H9 (cell line): ENCODE data around the gene TAOK1. TPM values are rescaled to one million over a fixed set of nuclear protein-coding genes. Genes with fewer than 3 reads are reported as not detected.

ENCODE experiments used
- DNase-seq: peaks from one replicate; pipeline ENCODE4 v3.0.0-alpha.2; 2017
- H2AFZ ChIP-seq: one replicate; pipeline ENCODE4 v1.6.1; 2013; ENCODE audit warnings: mild to moderate bottlenecking, low read length, control low read depth, moderate library complexity
- H2AK5ac ChIP-seq: 2 replicates; pipeline ENCODE4 v1.6.1; 2013; ENCODE audit warnings: low read length, control low read depth, mixed read lengths; ENCODE audit not compliant: insufficient read length
- H2BK120ac ChIP-seq: one replicate; pipeline ENCODE4 v1.6.1; 2013; ENCODE audit warnings: low read depth, mild to moderate bottlenecking, low read length, control low read depth, inconsistent platforms; ENCODE audit not compliant: poor library complexity, severe bottlenecking
- H2BK12ac ChIP-seq: 2 replicates; pipeline ENCODE4 v1.6.1; 2013; ENCODE audit warnings: low read length, control low read depth, mixed read lengths, low read depth; ENCODE audit not compliant: insufficient read length
- H2BK15ac ChIP-seq: 2 replicates; pipeline ENCODE4 v1.6.1; 2013; ENCODE audit warnings: low read depth, low read length, control low read depth
- H2BK20ac ChIP-seq: one replicate; pipeline ENCODE4 v1.6.1; 2013; ENCODE audit warnings: low read depth, mild to moderate bottlenecking, low read length, control low read depth, inconsistent platforms; ENCODE audit not compliant: poor library complexity, severe bottlenecking
- H2BK5ac ChIP-seq: 2 replicates; pipeline ENCODE4 v1.6.1; 2013; ENCODE audit warnings: low read length, control low read depth, mixed read lengths; ENCODE audit not compliant: insufficient read length
- H3K14ac ChIP-seq: 2 replicates; pipeline ENCODE4 v1.6.1; 2013; ENCODE audit warnings: low read length, control low read depth; ENCODE audit not compliant: insufficient read depth
- H3K18ac ChIP-seq: 2 replicates; pipeline ENCODE4 v1.6.1; 2013; ENCODE audit warnings: low read depth, mild to moderate bottlenecking, mixed read lengths, low read length, control low read depth; ENCODE audit not compliant: insufficient read length
- H3K23ac ChIP-seq: 2 replicates; pipeline ENCODE4 v1.6.1; 2013; ENCODE audit warnings: low read length, control low read depth, mixed read lengths, low read depth; ENCODE audit not compliant: insufficient read length
- H3K23me2 ChIP-seq: 2 replicates; pipeline ENCODE4 v1.6.1; 2013; ENCODE audit warnings: low read depth, mild to moderate bottlenecking, mixed read lengths, low read length, control low read depth; ENCODE audit not compliant: insufficient read length, poor library complexity, severe bottlenecking
- H3K27ac ChIP-seq: 2 replicates; pipeline ENCODE4 v1.5.1; 2013; ENCODE audit warnings: low read length, control low read depth, mixed read lengths, low read depth; ENCODE audit not compliant: insufficient read length
- H3K27me3 ChIP-seq: 2 replicates; pipeline ENCODE4 v1.6.1; 2013; ENCODE audit warnings: low read length, control low read depth, inconsistent platforms; ENCODE audit not compliant: insufficient read depth
- H3K4ac ChIP-seq: 2 replicates; pipeline ENCODE4 v1.6.1; 2013; ENCODE audit warnings: low read depth, mild to moderate bottlenecking, control low read depth, inconsistent platforms, low read length, moderate library complexity
- H3K4me1 ChIP-seq: 2 replicates; pipeline ENCODE4 v1.6.1; 2013; ENCODE audit warnings: low read length, control low read depth, inconsistent platforms; ENCODE audit not compliant: insufficient read depth
- H3K4me2 ChIP-seq: 2 replicates; pipeline ENCODE4 v1.6.1; 2013; ENCODE audit warnings: low read length, control low read depth, mixed read lengths; ENCODE audit not compliant: insufficient read length, insufficient read depth
- H3K56ac ChIP-seq: 2 replicates; pipeline ENCODE4 v1.6.1; 2013; ENCODE audit warnings: low read depth, mild to moderate bottlenecking, mixed read lengths, low read length, control low read depth; ENCODE audit not compliant: insufficient read length
- H3K79me1 ChIP-seq: 2 replicates; pipeline ENCODE4 v1.6.1; 2013; ENCODE audit warnings: low read depth, mild to moderate bottlenecking, moderate library complexity, low read length, control low read depth, inconsistent platforms; ENCODE audit not compliant: insufficient read depth, poor library complexity, severe bottlenecking
- H3K79me2 ChIP-seq: 2 replicates; pipeline ENCODE4 v1.6.1; 2013; ENCODE audit warnings: low read length, control low read depth, inconsistent platforms; ENCODE audit not compliant: insufficient read depth
- H3K9ac ChIP-seq: 2 replicates; pipeline ENCODE4 v1.6.1; 2013; ENCODE audit warnings: low read length, control low read depth, mixed read lengths; ENCODE audit not compliant: insufficient read length; ENCODE audit errors: extremely low read depth
- H3K9me3 ChIP-seq: one replicate; pipeline ENCODE4 v1.6.1; 2013; ENCODE audit warnings: low read depth, low read length, inconsistent platforms; ENCODE audit not compliant: control insufficient read depth
- H3T11ph ChIP-seq: one replicate; pipeline ENCODE4 v1.6.1; 2013; ENCODE audit warnings: mild to moderate bottlenecking, low read length, control low read depth, inconsistent platforms
- H4K20me1 ChIP-seq: one replicate; pipeline ENCODE4 v1.6.1; 2013; ENCODE audit not compliant: control insufficient read depth, insufficient read length, insufficient read depth
- H4K5ac ChIP-seq: 2 replicates; pipeline ENCODE4 v1.6.1; 2013; ENCODE audit warnings: low read depth, mild to moderate bottlenecking, mixed read lengths, low read length, control low read depth; ENCODE audit not compliant: insufficient read length
- H4K8ac ChIP-seq: replicated peaks from 2 replicates; pipeline ENCODE4 v1.6.1; 2013; ENCODE audit warnings: low read length, control low read depth, mixed read lengths, low read depth; ENCODE audit not compliant: insufficient read length
- H4K91ac ChIP-seq: 2 replicates; pipeline ENCODE4 v1.6.1; 2013; ENCODE audit warnings: low read depth, mild to moderate bottlenecking, moderate library complexity, mixed read lengths, low read length, control low read depth; ENCODE audit not compliant: insufficient read length
- H3K27ac Mint-ChIP-seq, 3 experiments: 2 replicates in 2 of 3; 3 replicates in 1 of 3; pipeline ENCODE4 v1.8.0; 2020 to 2021; ENCODE audit warnings: mixed read lengths in 3 of 3, mild to moderate bottlenecking in 1 of 3, moderate library complexity in 1 of 3
- H3K27me3 Mint-ChIP-seq: 2 replicates; pipeline ENCODE4 v1.8.0; 2021; ENCODE audit warnings: low read depth, mild to moderate bottlenecking, moderate library complexity, mixed read lengths
- H3K36me3 Mint-ChIP-seq, 3 experiments: 2 replicates in 2 of 3; 3 replicates in 1 of 3; pipeline ENCODE4 v1.8.0; 2020 to 2021; ENCODE audit warnings: low read depth in 3 of 3, mixed read lengths in 3 of 3; ENCODE audit not compliant: insufficient read depth in 1 of 3
- H3K4me1 Mint-ChIP-seq, 2 experiments: 2 replicates each; pipeline ENCODE4 v1.8.0; 2020; ENCODE audit warnings: mixed read lengths in 2 of 2
- H3K4me3 Mint-ChIP-seq, 2 experiments: 2 replicates in 1 of 2; 3 replicates in 1 of 2; pipeline ENCODE4 v1.8.0; 2020 to 2021; ENCODE audit warnings: mild to moderate bottlenecking in 2 of 2, mixed read lengths in 2 of 2, moderate library complexity in 1 of 2
- H3K9me3 Mint-ChIP-seq, 2 experiments: 2 replicates in 1 of 2; 3 replicates in 1 of 2; pipeline ENCODE4 v1.8.0; 2020; ENCODE audit warnings: mild to moderate bottlenecking in 2 of 2, mixed read lengths in 2 of 2, moderate library complexity in 1 of 2
- CTCF ChIP-seq: fragments of 200-600 bp; sonication (generic); conservative IDR thresholded peaks from 3 replicates; pipeline ENCODE4 v1.8.0; 2021; ENCODE audit warnings: antibody characterized with exemption, mild to moderate bottlenecking
- WGBS: extraction: QIAGEN DNeasy Blood & Tissue Kit; methylation state at CpG from one replicate; pipeline ENCODE4 v1.1.7; 2013; ENCODE audit warnings: missing lambda C conversion rate, low lambda C conversion rate, mixed read lengths; ENCODE audit not compliant: insufficient read length; ENCODE audit errors: extremely low coverage; 5-methylcytosine and 5-hydroxymethylcytosine counted together
- total RNA-seq: library from RNA; stranded (reverse); gene quantifications from 2 replicates; pipeline ENCODE4 v1.2.1, GENCODE V29; 2021

TAOK1 gene
- total RNA-seq, 1 experiment from 2014 or later: 93.0 TPM

- Histone ChIP-seq H2BK20ac (no peak overlapping the region), H2BK15ac (no peak overlapping the region), H2BK5ac (no peak overlapping the region), H3K4me2 (no peak overlapping the region), H3T11ph (no peak overlapping the region), H4K5ac (no peak overlapping the region), H3K18ac (no peak overlapping the region), H3K27me3 (no peaks in the 10 kb centered on the region), H3K23me2 (no peaks in the 10 kb centered on the region), H2AK5ac (no peak overlapping the region), H3K9ac (no peak overlapping the region), H3K9me3 (no peaks in the 10 kb centered on the region), H3K79me2 (no peaks in the 10 kb centered on the region), H4K91ac (no peak overlapping the region), H4K20me1 (no peaks in the 10 kb centered on the region), H2BK120ac (no peak overlapping the region), H4K8ac (no peak overlapping the region), H3K14ac (no peak overlapping the region), H3K4ac (no peak overlapping the region), H2BK12ac (no peak overlapping the region), H3K23ac (no peak overlapping the region), H2AFZ (no peak overlapping the region), H3K27ac (no peak overlapping the region), H3K56ac (no peak overlapping the region), H3K4me1 (no peaks in the 10 kb centered on the region), H3K79me1 (no peaks in the 10 kb centered on the region)
- H3K27me3 Mint-ChIP-seq: no peaks in the 10 kb centered on the region; the same call in 1 of the 2 replicates
- no peaks in the 10 kb centered on the region for H3K4me1 Mint-ChIP-seq
- H3K36me3 Mint-ChIP-seq: no peaks in the 10 kb centered on the region
- no peak for DNase-seq
- no peak for TF ChIP-seq CTCF
- WGBS: no CpG with 5 or more reads among the region's 11 CpGs
- no peak overlapping the region for H3K4me3 Mint-ChIP-seq
- H3K27ac Mint-ChIP-seq: no peak overlapping the region
- no peaks in the 10 kb centered on the region for H3K9me3 Mint-ChIP-seq
Measured at GRCh38 chr17:29342158-29342765, 47.9 kb upstream of the TAOK1 start.
